H1 (cell line): ENCODE results near the gene SLC8A1. TPM values are rescaled to one million over a fixed set of nuclear protein-coding genes. Genes with fewer than 3 reads are reported as not detected.

Source experiments
- CTCF ChIA-PET: fragments of 300-600 bp; sonication (Branson Sonifier 250); formaldehyde crosslinking; loops from one replicate; lab custom pipeline; 2021; ENCODE audit not compliant: partially characterized antibody; lab: Charles Lee
- POLR2A ChIA-PET: fragments of 300-600 bp; sonication (Branson Sonifier 250); formaldehyde crosslinking; loops from one replicate; lab custom pipeline; 2021; ENCODE audit warnings: inconsistent platforms; ENCODE audit not compliant: partially characterized antibody; lab: Charles Lee
- DNase-seq, 2 experiments: peaks; one replicate each; pipeline versions ENCODE4 v3.0.0 to v3.0.0-alpha.2; 2010 to 2022; ENCODE audit warnings: low spot score in 2 of 2, low read depth in 1 of 2, mixed read lengths in 1 of 2
- FAIRE-seq: peaks from 2 replicates; lab custom pipeline; 2011; peaks lifted over from hg19 to GRCh38; lab: Jason Lieb, UNC
- H2AFZ ChIP-seq: 2 replicates; pipeline ENCODE4 v1.8.1; 2012; ENCODE audit warnings: low read length, inconsistent platforms
- H2AK5ac ChIP-seq: 2 replicates; pipeline ENCODE4 v1.6.1; 2013; ENCODE audit warnings: low read depth, low read length
- H2BK120ac ChIP-seq: replicated peaks from 2 replicates; pipeline ENCODE3; 2013; ENCODE audit warnings: low read depth, low read length, inconsistent platforms
- H2BK12ac ChIP-seq: 2 replicates; pipeline ENCODE4 v1.6.1; 2013; ENCODE audit warnings: low read depth, low read length
- H2BK15ac ChIP-seq: 2 replicates; pipeline ENCODE4 v1.6.1; 2013; ENCODE audit warnings: low read length
- H2BK20ac ChIP-seq: 2 replicates; pipeline ENCODE4 v1.6.1; 2013; ENCODE audit warnings: low read length
- H2BK5ac ChIP-seq: 2 replicates; pipeline ENCODE4 v1.6.1; 2013; ENCODE audit warnings: low read depth, low read length
- H3K14ac ChIP-seq: 2 replicates; pipeline ENCODE4 v1.6.1; 2013; ENCODE audit warnings: inconsistent platforms; ENCODE audit not compliant: insufficient read length
- H3K18ac ChIP-seq: 2 replicates; pipeline ENCODE4 v1.6.1; 2013; ENCODE audit warnings: low read length; ENCODE audit errors: extremely low read depth
- H3K23ac ChIP-seq: 2 replicates; pipeline ENCODE4 v1.6.1; 2013; ENCODE audit warnings: inconsistent platforms; ENCODE audit not compliant: insufficient read length
- H3K23me2 ChIP-seq: 2 replicates; pipeline ENCODE4 v1.6.1; 2013; ENCODE audit warnings: low read depth, low read length
- H3K27ac ChIP-seq: 2 replicates; pipeline ENCODE4 v1.6.1; 2011; ENCODE audit warnings: low read depth, low read length, inconsistent platforms
- H3K27me3 ChIP-seq, 4 experiments: replicated peaks in 1 of 4; 1 replicate in 1 of 4; 2 replicates in 3 of 4; pipeline versions ENCODE4 v1.6.1 to v1.8.1; 2011 to 2013; ENCODE audit warnings: low read length in 3 of 4, mild to moderate bottlenecking in 3 of 4, inconsistent platforms in 2 of 4, mixed read lengths in 2 of 4, moderate library complexity in 1 of 4; ENCODE audit not compliant: control insufficient read depth in 3 of 4, insufficient read depth in 3 of 4; ENCODE audit errors: extremely low read depth in 1 of 4
- H3K36me3 ChIP-seq, 4 experiments: 2 replicates each; pipeline versions ENCODE4 v1.6.1 to v1.8.1; 2011 to 2013; ENCODE audit warnings: mild to moderate bottlenecking in 4 of 4, low read length in 3 of 4, moderate library complexity in 2 of 4, control low read depth in 1 of 4, inconsistent platforms in 1 of 4; ENCODE audit not compliant: insufficient read depth in 4 of 4, control insufficient read depth in 2 of 4
- H3K4ac ChIP-seq: replicated peaks from 2 replicates; pipeline ENCODE3; 2013; ENCODE audit warnings: low read length, low read depth, mixed read lengths, inconsistent platforms; ENCODE audit not compliant: insufficient read length
- H3K4me1 ChIP-seq, 4 experiments: replicated peaks in 1 of 4; 1 replicate in 1 of 4; 2 replicates in 3 of 4; pipeline versions ENCODE4 v1.6.1 to v1.8.1; 2011 to 2013; ENCODE audit warnings: low read length in 3 of 4, inconsistent platforms in 2 of 4, mixed read lengths in 1 of 4; ENCODE audit not compliant: insufficient read depth in 4 of 4, control insufficient read depth in 3 of 4
- H3K4me2 ChIP-seq, 2 experiments: 2 replicates each; pipeline versions ENCODE4 v1.6.1 to v1.8.1; 2011 to 2013; ENCODE audit warnings: low read depth in 2 of 2, low read length in 2 of 2, control low read depth in 1 of 2, inconsistent platforms in 1 of 2, mild to moderate bottlenecking in 1 of 2; ENCODE audit not compliant: insufficient read depth in 1 of 2
- H3K4me3 ChIP-seq, 4 experiments: fragments of 200-600, 300-600 bp in 1 of 4; sonication (generic), shearing (Covaris generic), sonication (Bioruptor Twin) in 1 of 4; 2 replicates each; pipeline versions ENCODE4 v1.5.1 to v1.8.1; 2011 to 2016; ENCODE audit warnings: low read length in 4 of 4, low read depth in 3 of 4, control low read depth in 2 of 4, inconsistent platforms in 2 of 4, mild to moderate bottlenecking in 2 of 4, mixed read lengths in 1 of 4, moderate library complexity in 1 of 4; ENCODE audit not compliant: insufficient read depth in 2 of 4; ENCODE audit errors: extremely low read depth in 1 of 4
- H3K56ac ChIP-seq: replicated peaks from 2 replicates; pipeline ENCODE3; 2013; ENCODE audit warnings: low read depth, mild to moderate bottlenecking, mixed read lengths, low read length, inconsistent platforms; ENCODE audit not compliant: insufficient read length
- H3K79me1 ChIP-seq: 2 replicates; pipeline ENCODE4 v1.6.1; 2013; ENCODE audit warnings: low read depth, low read length, control low read depth
- H3K79me2 ChIP-seq, 2 experiments: 2 replicates each; pipeline versions ENCODE4 v1.6.1 to v1.8.1; 2012 to 2013; ENCODE audit warnings: low read length in 2 of 2, mild to moderate bottlenecking in 2 of 2, inconsistent platforms in 1 of 2; ENCODE audit not compliant: insufficient read depth in 2 of 2, control insufficient read depth in 1 of 2
- H3K9ac ChIP-seq, 4 experiments: replicated peaks in 1 of 4; 1 replicate in 1 of 4; 2 replicates in 3 of 4; pipeline versions ENCODE4 v1.6.1 to v1.8.1; 2011 to 2013; ENCODE audit warnings: low read depth in 3 of 4, low read length in 3 of 4, control low read depth in 2 of 4, mild to moderate bottlenecking in 2 of 4, moderate library complexity in 2 of 4, inconsistent platforms in 1 of 4; ENCODE audit errors: extremely low read depth in 1 of 4
- H3K9me3 ChIP-seq, 2 experiments: 2 replicates each; pipeline versions ENCODE4 v1.6.1 to v1.8.1; 2012 to 2013; ENCODE audit warnings: mild to moderate bottlenecking in 2 of 2, moderate library complexity in 2 of 2, control low read depth in 1 of 2, inconsistent platforms in 1 of 2, low read depth in 1 of 2, low read length in 1 of 2, mixed read lengths in 1 of 2; ENCODE audit not compliant: insufficient read depth in 2 of 2
- H4K20me1 ChIP-seq, 2 experiments: replicated peaks in 1 of 2; 2 replicates each; pipeline versions ENCODE3 to v1.8.1; 2011 to 2013; ENCODE audit warnings: inconsistent platforms in 2 of 2, low read length in 2 of 2, mild to moderate bottlenecking in 1 of 2; ENCODE audit not compliant: insufficient read depth in 2 of 2, control insufficient read depth in 1 of 2
- H4K5ac ChIP-seq: 2 replicates; pipeline ENCODE4 v1.6.1; 2013; ENCODE audit warnings: low read length, low read depth, mixed read lengths, inconsistent platforms; ENCODE audit not compliant: insufficient read length
- H4K8ac ChIP-seq: 2 replicates; pipeline ENCODE4 v1.8.0; 2013; ENCODE audit warnings: mild to moderate bottlenecking, moderate library complexity, low read length, inconsistent platforms; ENCODE audit not compliant: insufficient read depth; ENCODE audit errors: extremely low read depth
- H4K91ac ChIP-seq: replicated peaks from 2 replicates; pipeline ENCODE3; 2013; ENCODE audit warnings: low read length, mixed read lengths, inconsistent platforms; ENCODE audit not compliant: insufficient read length
- CTBP2 ChIP-seq: IDR thresholded peaks from 2 replicates; pipeline ENCODE4 v1.7.0; 2011; ENCODE audit warnings: borderline replicate concordance, mild to moderate bottlenecking, moderate library complexity, mixed read lengths, low read length; ENCODE audit not compliant: insufficient read depth, insufficient read length
- CTCF ChIP-seq, 3 experiments: IDR thresholded peaks; 1 replicate in 2 of 3; 2 replicates in 1 of 3; pipeline versions ENCODE4 v1.5.1 to v1.6.1; 2011; ENCODE audit warnings: low read length in 3 of 3, mild to moderate bottlenecking in 3 of 3, inconsistent platforms in 2 of 3, low read depth in 1 of 3, moderate library complexity in 1 of 3; ENCODE audit not compliant: insufficient read depth in 1 of 3; ENCODE audit errors: control extremely low read depth in 1 of 3
- EZH2 ChIP-seq: fragments of 200-600 bp; sonication (generic); IDR thresholded peaks from 2 replicates; pipeline ENCODE4 v1.7.1; 2012; ENCODE audit warnings: low read depth, mild to moderate bottlenecking, moderate library complexity, low read length, inconsistent platforms; ENCODE audit not compliant: severe bottlenecking
- GABPA ChIP-seq: IDR thresholded peaks from 2 replicates; pipeline ENCODE4 v1.6.1; 2011; ENCODE audit warnings: mild to moderate bottlenecking, low read length, moderate library complexity, borderline replicate concordance; ENCODE audit not compliant: insufficient read depth
- KDM4A ChIP-seq: IDR thresholded peaks from one replicate; pipeline ENCODE4 v1.7.1; 2012; ENCODE audit warnings: low read depth, mild to moderate bottlenecking, moderate library complexity, low read length, inconsistent platforms; ENCODE audit not compliant: severe bottlenecking
- RNF2 ChIP-seq: fragments of 200-900, 300-1000 bp; sonication (generic); IDR thresholded peaks from 2 replicates; pipeline ENCODE4 v1.7.1; 2016; ENCODE audit warnings: borderline replicate concordance, low read depth, mild to moderate bottlenecking, antibody characterized with exemption, low read length; ENCODE audit not compliant: poor library complexity, severe bottlenecking; ENCODE audit errors: missing control alignments
- SIX5 ChIP-seq: IDR thresholded peaks from 2 replicates; pipeline ENCODE4 v1.6.1; 2011; ENCODE audit warnings: mild to moderate bottlenecking, low read depth, low read length
- TBP ChIP-seq: IDR thresholded peaks from 2 replicates; pipeline ENCODE4 v1.6.1; 2011; ENCODE audit warnings: low read depth, low read length, improper control_type of control experiment
- WGBS, 2 experiments: shearing (Covaris generic) in 1 of 2; methylation state at CpG; one replicate each; pipeline versions ENCODE4 v1.1.6 to v1.1.7; 2013 to 2015; ENCODE audit warnings: low lambda C conversion rate in 2 of 2, mixed read lengths in 2 of 2, inconsistent platforms in 1 of 2, low coverage in 1 of 2, missing lambda C conversion rate in 1 of 2; ENCODE audit not compliant: insufficient replicate concordance in 2 of 2, insufficient coverage in 1 of 2, insufficient read length in 1 of 2; ENCODE audit errors: extremely low coverage in 1 of 2, missing lambda C conversion rate in 1 of 2; 5-methylcytosine and 5-hydroxymethylcytosine counted together
- polyA plus RNA-seq, 7 experiments: library from polyadenylated mRNA; depleted of rRNA in 3 of 7; stranded (reverse) in 5 of 7; unstranded in 2 of 7; fragments of >200 nt in 5 of 7; fragments of 200-250 nt in 2 of 7; gene quantifications; 1 replicate in 5 of 7; 2 replicates in 1 of 7; 4 replicates in 1 of 7; pipeline versions ENCODE4 v1.2.1 to v1.2.3, GENCODE V29; 2011 to 2013; ENCODE audit warnings: missing spikeins in 2 of 7, mixed read lengths in 2 of 7
- total RNA-seq: library from RNA; stranded (reverse); fragmentation: NEBNext Ultra II Directional; extraction: Animal tissue kit (Norgen Biotek cat#: 25700); gene quantifications from 2 replicates; pipeline ENCODE4 v1.2.1, GENCODE V29; 2021
- TF ChIP-seq, protein P1 (sequence below): IDR thresholded peaks from 2 replicates; pipeline ENCODE4 v1.6.1; 2012; ENCODE audit warnings: inconsistent platforms

The SLC8A1 gene
- total and polyA plus RNA-seq, 2 of the 8 experiments (the other 6 are each of a cell fraction or from before 2014, with no cell fraction given) = 0.68 to 3.6 TPM

DNA sequence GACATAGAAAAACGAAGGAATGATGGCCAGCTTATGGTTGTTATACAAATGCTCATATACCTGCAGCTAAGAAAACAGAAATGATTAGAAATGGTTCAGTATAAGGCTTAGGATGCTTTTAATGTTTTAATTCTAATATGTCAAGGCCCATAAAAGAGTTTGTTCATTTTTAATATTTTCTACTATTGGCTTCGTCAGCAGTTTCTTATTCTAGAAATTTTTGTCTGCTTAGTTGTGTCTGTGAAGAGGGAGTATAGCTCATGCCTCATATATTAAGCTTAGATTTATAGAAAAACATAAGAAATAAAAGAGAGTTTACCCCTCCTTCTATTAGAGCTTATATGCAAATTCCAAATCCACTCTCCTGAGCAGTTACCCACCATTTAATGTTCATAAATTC lies 292.6 kb downstream of the SLC8A1 start:
- H2AK5ac ChIP-seq = no peak overlapping the region
- H3K36me3 ChIP-seq = no peaks in the 10 kb centered on the region
- H3K79me2 ChIP-seq = no peaks in the 10 kb centered on the region
- H3K23ac ChIP-seq = no peak overlapping the region
- ChIA-PET POLR2A (interaction anchor here (1.0 kb wide), 1 partner anchor 9 kb away, joined by 3 read pairs; no protein-coding TSS in a partner anchor), CTCF (interaction anchor here (1.3 kb wide), 1 partner anchor 15 kb away, joined by 4 read pairs; no protein-coding TSS in a partner anchor)
- no peak overlapping the region for H2BK120ac ChIP-seq
- H3K27ac ChIP-seq = no peak overlapping the region
- no peaks in the 10 kb centered on the region for H4K20me1 ChIP-seq
- no peak overlapping the region for H3K4me3 ChIP-seq
- FAIRE-seq (no peak), DNase-seq (no peak)
- H3K14ac ChIP-seq = no peak overlapping the region
- no peaks in the 10 kb centered on the region for H3K27me3 ChIP-seq
- no peaks in the 10 kb centered on the region for H3K79me1 ChIP-seq
- no peak overlapping the region for H2BK12ac ChIP-seq
- H4K91ac ChIP-seq = no peak overlapping the region
- no peak overlapping the region for H3K9ac ChIP-seq
- no peak overlapping the region for H3K4ac ChIP-seq
- no peak overlapping the region for H3K4me2 ChIP-seq
- H3K18ac ChIP-seq = no peak overlapping the region
- H3K9me3 ChIP-seq = no peaks in the 10 kb centered on the region
- no peak overlapping the region for H2BK5ac ChIP-seq
- no peaks in the 10 kb centered on the region for H3K4me1 ChIP-seq
- H4K5ac ChIP-seq = no peak overlapping the region
- no peak overlapping the region for H2BK15ac ChIP-seq
- TF ChIP-seq RNF2 (no peak), EZH2 (no peak), CTBP2 (no peak), GABPA (no peak), SIX5 (no peak), KDM4A (no peak), CTCF (IDR thresholded peaks at IDR 0.05; ENCODE audit: control extremely low read depth in 1 of 3, insufficient read depth in 1 of 3, low read depth in 1 of 3, low read length in 3 of 3) (no peak), TBP (no peak)
- TF ChIP-seq, protein P1, sequence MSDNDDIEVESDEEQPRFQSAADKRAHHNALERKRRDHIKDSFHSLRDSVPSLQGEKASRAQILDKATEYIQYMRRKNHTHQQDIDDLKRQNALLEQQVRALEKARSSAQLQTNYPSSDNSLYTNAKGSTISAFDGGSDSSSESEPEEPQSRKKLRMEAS = no peak
- no peak overlapping the region for H2BK20ac ChIP-seq
- H3K23me2 ChIP-seq = no peaks in the 10 kb centered on the region
- H4K8ac ChIP-seq = no peak overlapping the region
- no peak overlapping the region for H2AFZ ChIP-seq
- WGBS, 2 experiments = 88% methylated on average over 2 of the region's 2 CpGs; no CpG with 5 or more reads in 1 of the 2 experiments
- H3K56ac ChIP-seq = no peak overlapping the region
